ENCODE measurements around the gene HYI. TPM values are rescaled to one million over a fixed set of nuclear protein-coding genes. Genes with fewer than 3 reads are reported as not detected.

HYI gene
- total RNA-seq, 1 experiment from 2014 or later = 55.3 TPM

DNA sequence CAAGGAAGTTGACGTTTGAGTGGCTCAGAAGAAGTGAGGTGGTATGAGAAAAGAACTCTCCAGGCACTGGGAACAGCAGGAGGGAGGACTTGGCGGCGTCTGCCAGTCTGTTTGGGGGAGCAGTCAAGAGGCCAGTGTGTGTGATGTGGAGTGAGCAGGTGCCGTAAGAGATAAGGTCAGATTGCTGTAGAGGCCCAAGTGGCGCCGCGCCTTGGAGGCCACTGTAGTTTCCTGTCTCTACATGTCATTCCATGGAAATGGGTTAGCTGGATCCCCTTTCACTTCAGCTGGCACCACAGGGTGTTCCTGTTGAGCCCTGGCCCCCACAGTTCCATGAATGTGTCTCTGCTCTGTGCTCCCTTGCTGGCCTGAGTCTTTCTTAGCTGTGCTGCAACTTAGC is 41.5 kb upstream of the HYI start:
- intact Hi-C loops (cut with micrococcal nuclease; ENCODE audit: unreplicated experiment) (no loop called here), in situ Hi-C loops (cut with HindIII; ENCODE audit: low pct_unique_long_range_greater_than_20kb, low sequenced_read_pairs) (no loop called here)
- Histone ChIP-seq H3K4me1 (ENCODE audit: control insufficient read depth, insufficient read depth, low read length) (peaks cover 9% of the 10 kb centered on the region), H3K36me3 (ENCODE audit: control insufficient read depth, insufficient read depth, low read length) (no peaks in the 10 kb centered on the region), H3K27ac (ENCODE audit: low read length) (no peak overlapping the region), H3K4me3 (ENCODE audit: low read depth in 2 of 2, low read length in 2 of 2) (no peak overlapping the region), H3K9me3 (ENCODE audit: control insufficient read depth, insufficient read depth, low read depth, low read length) (no peaks in the 10 kb centered on the region), H3K27me3 (ENCODE audit: control insufficient read depth, insufficient read depth, low read length) (no peaks in the 10 kb centered on the region)
- ChIA-PET POLR2A (no interaction called here), CTCF (no interaction called here)
- BruUV-seq (replicated peaks) = no TSS peak
- no peak for TF ChIP-seq TCF7L2 (IDR thresholded peaks at IDR 0.05; ENCODE audit: low read depth, low read length)
- TF ChIP-seq, protein P1, sequence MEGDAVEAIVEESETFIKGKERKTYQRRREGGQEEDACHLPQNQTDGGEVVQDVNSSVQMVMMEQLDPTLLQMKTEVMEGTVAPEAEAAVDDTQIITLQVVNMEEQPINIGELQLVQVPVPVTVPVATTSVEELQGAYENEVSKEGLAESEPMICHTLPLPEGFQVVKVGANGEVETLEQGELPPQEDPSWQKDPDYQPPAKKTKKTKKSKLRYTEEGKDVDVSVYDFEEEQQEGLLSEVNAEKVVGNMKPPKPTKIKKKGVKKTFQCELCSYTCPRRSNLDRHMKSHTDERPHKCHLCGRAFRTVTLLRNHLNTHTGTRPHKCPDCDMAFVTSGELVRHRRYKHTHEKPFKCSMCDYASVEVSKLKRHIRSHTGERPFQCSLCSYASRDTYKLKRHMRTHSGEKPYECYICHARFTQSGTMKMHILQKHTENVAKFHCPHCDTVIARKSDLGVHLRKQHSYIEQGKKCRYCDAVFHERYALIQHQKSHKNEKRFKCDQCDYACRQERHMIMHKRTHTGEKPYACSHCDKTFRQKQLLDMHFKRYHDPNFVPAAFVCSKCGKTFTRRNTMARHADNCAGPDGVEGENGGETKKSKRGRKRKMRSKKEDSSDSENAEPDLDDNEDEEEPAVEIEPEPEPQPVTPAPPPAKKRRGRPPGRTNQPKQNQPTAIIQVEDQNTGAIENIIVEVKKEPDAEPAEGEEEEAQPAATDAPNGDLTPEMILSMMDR (IDR thresholded peaks at IDR 0.05) = no peak
- TF ChIP-seq REST (IDR thresholded peaks at IDR 0.05; ENCODE audit: insufficient read depth in 1 of 2, low read depth in 2 of 2, low read length in 1 of 2) = no peak
- ATAC-seq = no peak
- no peak for DNase-seq (ENCODE audit: low read depth, low spot score)

- ATAC-seq (peak; percentile 77), DNase-seq (ENCODE audit: low read depth, low spot score) (no peak)
- in situ Hi-C loops (cut with HindIII; ENCODE audit: low pct_unique_long_range_greater_than_20kb, low sequenced_read_pairs) = no loop called here
- no peaks in the 10 kb centered on the region for H3K27me3 ChIP-seq (ENCODE audit: control insufficient read depth, insufficient read depth, low read length)
- no peak overlapping the region for H3K4me3 ChIP-seq (ENCODE audit: low read depth in 2 of 2, low read length in 2 of 2)
- CTCF ChIA-PET = interaction anchor here (0.6 kb wide), 1 partner anchor 460 kb away, joined by 4 read pairs; no protein-coding TSS in a partner anchor
- TF ChIP-seq POLR2AphosphoS5 (IDR thresholded peaks at IDR 0.05; ENCODE audit: low read depth, low read length) (no peak), REST (IDR thresholded peaks at IDR 0.05; ENCODE audit: insufficient read depth in 1 of 2, low read depth in 2 of 2, low read length in 1 of 2) (no peak), TCF7L2 (IDR thresholded peaks at IDR 0.05; ENCODE audit: low read depth, low read length) (no peak), SIN3A (IDR thresholded peaks at IDR 0.05; ENCODE audit: borderline replicate concordance, insufficient read depth, low read depth, low read length) (no peak)
- TF ChIP-seq, protein P1 (IDR thresholded peaks at IDR 0.05) = no peak
- intact Hi-C loops (cut with micrococcal nuclease; ENCODE audit: unreplicated experiment) = no loop called here
- peaks cover 9% of the 10 kb centered on the region for H3K4me1 ChIP-seq (ENCODE audit: control insufficient read depth, insufficient read depth, low read length)
- no TSS peak for BruUV-seq (replicated peaks)
- no peaks in the 10 kb centered on the region for H3K9me3 ChIP-seq (ENCODE audit: control insufficient read depth, insufficient read depth, low read depth, low read length)
- H3K36me3 ChIP-seq (ENCODE audit: control insufficient read depth, insufficient read depth, low read length) = no peaks in the 10 kb centered on the region
- POLR2A ChIA-PET = no interaction called here
- H3K27ac ChIP-seq (ENCODE audit: low read length) = no peak overlapping the region; the same call in 1 of the 2 replicates
Measured at GRCh38 chr1:43493661-43494450, 40.1 kb upstream of the HYI start.
